HG03521 (cell line): ENCODE data around the gene AMIGO2.
"Not testable (repeated sequence)": the region's sequence is repeated elsewhere in the genome, so short reads cannot be mapped to it uniquely, and the experiment has no call there.

Source experiments
- ATAC-seq: cut with Tn5 transposase; IDR thresholded peaks from one replicate; pipeline ENCODE4 v1.9.1; 2021; ENCODE audit warnings: mild to moderate bottlenecking, moderate library complexity; ENCODE audit not compliant: unreplicated experiment

AMIGO2 gene

DNA sequence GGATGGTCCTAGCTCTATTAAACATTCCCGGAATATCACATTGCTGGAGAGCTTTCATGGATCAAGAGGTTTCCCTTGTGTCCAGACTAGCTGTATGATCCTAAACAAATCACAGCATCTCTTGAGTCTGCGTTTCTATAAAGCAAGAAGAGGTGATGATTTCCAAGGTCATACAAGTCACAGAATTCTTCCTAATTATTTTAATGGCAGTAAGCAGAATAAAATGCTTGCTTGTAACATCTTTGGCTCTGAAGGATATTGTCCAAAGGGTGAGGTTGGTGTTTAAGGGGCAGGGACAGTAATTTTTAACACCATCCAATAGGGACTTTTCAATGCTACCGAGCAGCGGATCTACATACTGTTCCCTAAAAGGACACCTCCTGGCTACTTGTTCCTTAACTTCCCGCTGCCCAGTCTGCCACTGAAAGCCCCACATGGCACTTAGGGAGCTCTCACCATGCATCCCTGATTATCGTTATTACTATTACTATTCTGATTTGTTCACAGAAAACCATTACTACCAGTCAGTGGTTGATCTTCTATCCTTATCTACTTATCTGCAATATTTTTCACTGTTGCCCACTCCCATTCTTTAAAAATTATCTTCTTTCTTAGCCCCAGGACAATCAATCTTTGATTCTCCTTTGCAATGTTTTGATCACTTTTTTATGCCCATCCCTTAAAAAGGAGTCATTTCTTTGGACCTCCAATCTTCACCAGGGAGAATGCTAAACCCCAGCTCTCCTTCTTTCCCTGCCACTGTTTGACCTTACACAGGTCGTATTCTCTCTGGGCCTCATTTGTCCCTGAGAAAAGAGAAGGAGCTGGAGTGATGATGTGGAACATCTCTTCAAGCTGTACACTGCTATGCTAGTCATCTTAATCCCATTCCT, 4.3 kb downstream of the AMIGO2 start:
- no peak for ATAC-seq

DNA sequence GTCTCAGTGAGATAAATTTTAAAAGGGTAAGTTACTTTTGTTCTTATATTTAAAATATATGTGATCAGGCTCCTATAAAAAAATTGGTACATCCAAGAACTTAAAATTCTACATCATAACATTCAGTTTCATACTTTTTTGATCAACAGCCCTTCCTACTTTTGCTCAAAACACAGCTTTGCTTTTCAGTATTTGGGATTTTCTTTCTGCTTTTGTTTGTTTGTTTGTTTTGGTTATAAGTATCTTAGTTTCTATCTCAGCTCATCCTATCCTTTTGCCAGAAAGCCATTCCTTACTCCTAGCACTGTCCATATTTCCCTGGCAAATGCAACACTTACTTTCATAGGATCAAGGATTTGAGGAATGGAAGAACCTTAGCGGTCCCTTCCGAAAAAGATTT, 5.0 kb downstream of the AMIGO2 start:
- ATAC-seq = no peak

DNA sequence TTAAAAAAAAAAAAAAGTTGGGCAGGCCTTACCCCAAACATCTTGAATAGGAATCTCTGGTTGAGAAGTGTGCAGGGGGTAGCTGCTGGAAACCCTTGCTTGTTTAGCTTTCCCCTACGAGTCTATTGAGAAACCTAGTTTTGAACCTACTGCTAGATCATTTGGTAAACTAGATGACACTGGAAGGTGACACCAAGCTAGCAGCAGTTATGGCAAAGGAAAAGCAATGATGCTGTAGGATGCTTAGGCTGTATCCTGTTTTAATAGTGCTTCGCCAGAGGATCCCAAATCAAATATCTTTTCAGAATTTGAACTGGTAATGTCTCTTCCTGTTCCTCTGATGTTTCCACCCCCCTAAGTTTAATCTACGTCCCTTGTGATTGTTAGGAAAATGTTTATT, 5.8 kb downstream of the AMIGO2 start:
- no peak for ATAC-seq

DNA sequence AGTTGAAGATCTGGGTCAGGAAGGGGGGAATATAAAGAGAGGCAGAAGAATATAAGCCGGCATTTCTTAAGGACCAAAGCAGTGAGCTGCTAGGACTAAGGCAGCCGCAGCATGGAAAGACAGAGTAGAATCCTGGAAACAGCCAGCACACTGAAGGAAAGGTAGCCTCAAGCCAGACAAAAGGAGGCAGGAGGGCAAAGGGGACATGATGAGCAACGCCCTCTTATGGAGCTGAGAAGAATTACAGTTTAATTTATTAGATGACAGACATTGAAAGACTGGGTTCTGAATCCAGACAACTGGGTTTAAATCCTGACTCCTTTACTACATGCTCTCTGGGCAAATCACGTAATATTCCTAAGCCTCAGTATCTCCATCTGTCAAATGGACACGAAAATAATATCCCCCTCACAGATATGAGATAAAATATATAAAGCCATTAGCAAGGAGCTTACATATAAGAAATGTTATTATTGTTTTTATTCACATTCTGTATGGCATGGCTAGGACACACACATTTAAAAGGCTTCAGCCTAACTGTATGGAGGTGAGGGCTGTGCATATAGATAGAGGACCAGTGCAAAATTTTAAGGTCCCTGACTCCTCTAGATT, 8.4 kb downstream of the AMIGO2 start:
- ATAC-seq = no peak

DNA sequence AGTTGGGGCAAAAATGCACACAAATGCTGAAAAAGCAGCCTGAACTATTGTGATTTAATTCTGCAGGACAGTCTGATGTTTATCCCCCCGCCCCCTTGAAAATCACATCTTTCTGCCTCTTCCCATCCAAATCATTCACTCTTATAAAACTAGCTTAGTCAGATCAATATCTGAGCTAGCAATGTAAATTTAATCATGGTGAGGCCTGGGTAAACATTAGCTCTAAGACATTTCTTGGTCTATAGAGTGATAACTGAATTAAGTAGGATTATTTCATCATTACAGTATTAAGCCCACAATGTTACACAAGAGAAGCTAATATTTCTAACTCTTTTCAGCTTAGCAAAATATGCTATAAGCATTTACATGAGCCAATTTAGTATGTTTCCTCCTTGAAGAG, 9.4 kb downstream of the AMIGO2 start:
- no peak for ATAC-seq

DNA sequence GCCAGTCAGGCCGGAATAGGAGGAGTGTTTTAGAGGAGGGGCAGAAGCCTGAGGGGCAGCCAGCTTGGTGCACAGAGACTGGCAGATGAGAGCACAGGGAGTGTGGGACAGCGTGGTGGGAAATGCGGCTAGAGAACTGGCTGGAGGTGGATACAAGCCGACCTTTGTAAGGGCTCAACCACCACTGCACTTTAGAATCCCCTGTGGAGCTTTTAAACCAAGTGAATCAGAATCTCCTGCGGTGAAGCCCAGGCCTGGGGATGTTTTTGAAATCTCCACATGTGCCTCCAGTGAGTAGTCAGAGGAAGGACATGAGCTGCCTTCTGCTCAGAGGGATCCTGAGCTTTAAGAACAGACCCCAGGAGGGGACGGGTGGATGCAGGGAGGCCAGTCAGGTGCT, 11.2 kb downstream of the AMIGO2 start:
- no peak for ATAC-seq

DNA sequence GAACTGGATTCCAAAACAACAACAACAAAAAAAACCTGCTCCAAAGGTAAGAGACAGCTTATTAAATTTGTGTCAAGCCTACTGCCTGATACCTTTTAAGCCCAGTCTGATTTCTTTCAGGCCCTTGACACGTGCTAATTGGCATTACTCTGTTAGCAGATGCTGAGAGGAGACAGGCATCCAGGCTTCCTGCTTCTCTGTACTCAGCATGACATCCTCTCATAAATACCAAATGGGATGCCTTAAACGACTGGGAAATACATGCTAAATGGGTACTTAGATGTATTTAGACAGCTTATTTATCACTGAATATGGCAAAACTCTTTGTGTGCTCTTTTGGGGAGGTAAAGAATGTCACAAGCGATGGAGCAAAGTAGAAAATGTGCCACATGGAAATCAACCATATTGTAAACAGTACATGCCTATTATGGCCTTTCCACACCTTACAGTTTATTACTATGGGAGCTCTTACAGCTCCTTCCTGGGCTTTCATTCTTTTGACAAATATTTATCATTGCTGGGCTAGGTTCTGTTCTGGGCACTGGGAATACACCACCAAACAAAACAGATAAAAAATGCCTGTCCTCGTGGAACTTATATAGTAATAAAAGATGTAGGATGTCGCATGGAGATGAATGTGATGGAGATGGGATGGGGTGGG, 11.9 kb downstream of the AMIGO2 start:
- ATAC-seq = no peak

DNA sequence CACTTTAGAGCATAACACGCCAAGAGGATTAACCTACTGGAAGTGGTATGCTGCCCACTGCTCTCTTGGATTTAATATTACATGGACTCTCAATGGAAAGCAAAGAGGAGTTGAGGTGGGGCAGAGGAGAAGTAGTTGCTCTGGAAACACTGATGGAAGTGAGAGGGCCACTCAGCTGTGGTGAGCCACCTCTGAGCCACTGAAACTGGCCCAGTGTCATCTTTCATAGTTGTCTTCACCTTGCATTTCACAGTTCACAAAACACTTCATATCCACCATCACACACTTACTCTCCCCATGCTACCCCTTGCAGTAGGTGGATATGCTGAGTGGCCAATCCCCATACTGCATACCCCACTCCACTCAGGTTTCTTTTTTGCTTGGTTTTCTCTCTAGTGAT, 12.6 kb downstream of the AMIGO2 start:
- ATAC-seq = no peak

DNA sequence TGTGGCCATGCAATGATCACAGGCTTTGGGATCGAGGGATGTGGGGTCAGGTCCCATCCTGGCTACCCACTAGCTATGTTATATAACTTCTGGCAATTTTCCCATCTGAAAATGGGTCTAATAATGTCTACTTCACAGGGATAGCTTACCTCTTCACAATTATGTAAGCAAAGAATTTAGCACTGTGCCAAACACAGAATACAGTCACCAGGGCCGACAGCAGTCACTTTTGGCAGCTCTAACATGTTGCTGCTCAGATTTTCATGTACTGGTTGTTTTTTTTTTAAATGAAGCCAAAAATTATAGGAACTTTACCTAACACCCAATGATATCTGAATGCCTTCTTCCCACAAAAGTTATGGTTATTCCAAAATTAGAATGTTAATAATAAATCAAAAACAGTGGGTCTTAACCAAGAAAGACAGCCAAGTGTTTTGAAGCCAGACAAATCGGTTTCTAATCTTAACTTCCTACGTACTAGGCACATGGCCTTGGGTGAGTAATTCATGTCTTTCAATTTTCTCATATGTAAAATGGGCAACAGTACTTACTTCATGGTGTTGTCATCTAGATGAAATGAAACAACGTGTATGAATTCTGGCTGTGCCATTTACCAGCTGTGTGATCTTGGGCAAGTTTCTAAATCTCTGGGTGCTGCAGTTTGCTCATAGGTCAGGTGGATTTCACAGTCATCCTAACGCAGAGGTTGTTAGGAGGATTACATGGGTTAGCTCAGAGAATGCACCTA, 13.3 kb downstream of the AMIGO2 start:
- ATAC-seq = no peak

DNA sequence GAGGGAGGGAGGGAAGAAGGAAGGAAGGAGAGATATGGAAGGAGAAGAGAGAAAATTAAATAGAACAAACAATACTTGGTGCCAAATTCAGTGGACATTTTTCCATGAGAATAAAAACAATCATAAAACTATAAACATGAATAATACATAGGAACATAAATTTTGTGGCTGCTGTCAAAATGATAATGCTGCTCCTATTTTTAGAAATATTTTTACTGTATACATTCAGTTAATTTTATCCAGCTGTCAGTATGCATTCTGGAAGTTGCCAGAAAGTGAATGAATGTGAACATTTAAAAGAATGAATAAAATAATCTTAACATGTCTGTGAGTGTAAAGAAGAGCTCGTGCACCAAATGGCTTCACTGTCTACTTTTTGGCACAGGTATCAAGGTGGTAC, 14.2 kb downstream of the AMIGO2 start:
- no peak for ATAC-seq

DNA sequence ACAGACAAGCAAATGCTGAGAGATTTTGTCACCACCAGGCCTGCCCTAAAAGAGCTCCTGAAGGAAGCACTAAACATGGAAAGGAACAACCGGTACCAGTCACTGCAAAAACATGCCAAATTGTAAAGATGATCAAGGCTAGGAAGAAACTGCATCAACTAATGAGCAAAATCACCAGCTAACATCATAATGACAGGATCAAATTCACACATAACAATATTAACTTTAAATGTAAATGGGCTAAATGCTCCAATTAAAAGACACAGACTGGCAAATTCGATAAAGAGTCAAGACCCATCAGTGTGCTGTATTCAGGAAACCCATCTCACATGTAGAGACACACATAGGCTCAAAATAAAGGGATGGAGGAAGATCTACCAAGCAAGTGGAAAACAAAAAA, 21.1 kb downstream of the AMIGO2 start:
- ATAC-seq = not testable (repeated sequence)

DNA sequence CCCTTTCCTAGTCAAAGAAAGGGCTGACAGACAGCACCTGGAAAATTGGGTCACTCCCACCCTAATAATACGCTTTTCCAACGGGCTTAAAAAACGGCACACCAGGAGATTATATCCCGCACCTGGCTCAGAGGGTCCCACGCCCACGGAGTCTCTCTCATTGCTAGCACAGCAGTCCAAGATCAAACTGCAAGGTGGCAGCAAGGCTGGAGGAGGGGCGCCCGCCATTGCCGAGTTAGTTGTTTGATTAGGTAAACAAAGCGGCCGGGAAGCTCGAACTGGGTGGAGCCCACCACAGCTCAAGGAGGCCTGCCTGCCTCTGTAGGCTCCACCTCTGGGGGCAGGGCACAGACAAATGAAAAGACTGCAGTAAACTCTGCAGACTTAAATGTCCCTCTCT, 22.8 kb downstream of the AMIGO2 start:
- not testable (repeated sequence) for ATAC-seq

DNA sequence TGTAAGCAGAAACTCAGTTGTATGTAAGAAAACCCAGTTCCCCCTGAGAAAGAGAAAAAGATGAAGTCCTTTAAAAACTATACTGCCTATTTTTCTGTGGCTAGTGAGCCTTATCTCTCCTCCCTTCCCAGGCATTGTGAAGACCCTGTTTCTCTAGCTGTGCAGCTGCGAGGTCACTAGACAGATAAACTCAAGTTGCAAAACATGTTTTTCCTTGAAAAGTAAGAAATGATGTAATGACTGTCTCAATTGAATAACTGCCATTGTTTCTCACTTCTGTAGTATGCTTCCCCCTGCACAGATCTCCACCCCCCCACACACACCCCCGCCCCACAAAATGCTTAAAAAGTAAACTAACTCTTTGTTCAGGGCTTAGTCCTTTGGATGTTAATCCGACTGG, 23.9 kb downstream of the AMIGO2 start:
- ATAC-seq = not testable (repeated sequence)

DNA sequence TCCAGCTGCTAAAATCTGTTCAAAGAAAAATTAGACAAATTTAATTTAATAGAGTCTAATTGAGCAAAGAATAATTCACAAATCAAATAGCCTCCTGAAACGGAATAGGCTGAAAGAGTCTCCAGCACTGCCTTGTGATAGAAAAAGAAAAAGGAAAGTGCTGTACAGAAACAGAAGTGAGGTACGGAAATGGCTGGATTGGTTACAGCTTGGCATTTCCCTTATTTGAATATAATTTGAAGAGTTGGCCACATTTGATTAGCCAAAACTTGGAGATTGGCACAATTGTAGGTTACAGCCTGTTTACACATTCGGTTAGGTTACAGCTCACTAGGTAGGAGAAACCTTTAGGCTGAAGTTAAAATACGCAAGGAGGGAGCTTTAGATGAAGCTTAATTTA, 25.1 kb downstream of the AMIGO2 start:
- ATAC-seq = no peak

DNA sequence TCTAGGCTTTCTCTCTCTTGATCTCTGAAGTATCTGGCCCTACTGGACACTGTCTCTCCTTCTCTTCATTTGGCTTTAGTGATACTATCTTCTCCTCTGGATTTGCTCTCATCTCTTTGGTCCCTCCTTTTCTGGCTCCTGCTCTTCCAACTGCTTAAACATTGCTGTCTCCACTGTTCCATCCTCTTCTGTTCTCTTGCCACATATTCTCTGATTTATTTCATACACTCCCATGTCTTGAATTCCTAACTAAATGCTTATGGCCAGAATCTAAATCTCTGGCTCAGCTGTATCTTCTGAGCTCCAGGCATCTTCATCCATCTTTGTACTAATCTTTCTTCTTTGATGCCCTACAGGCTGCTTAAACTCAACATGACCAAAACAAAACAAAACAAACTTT, 25.8 kb downstream of the AMIGO2 start:
- no peak for ATAC-seq

DNA sequence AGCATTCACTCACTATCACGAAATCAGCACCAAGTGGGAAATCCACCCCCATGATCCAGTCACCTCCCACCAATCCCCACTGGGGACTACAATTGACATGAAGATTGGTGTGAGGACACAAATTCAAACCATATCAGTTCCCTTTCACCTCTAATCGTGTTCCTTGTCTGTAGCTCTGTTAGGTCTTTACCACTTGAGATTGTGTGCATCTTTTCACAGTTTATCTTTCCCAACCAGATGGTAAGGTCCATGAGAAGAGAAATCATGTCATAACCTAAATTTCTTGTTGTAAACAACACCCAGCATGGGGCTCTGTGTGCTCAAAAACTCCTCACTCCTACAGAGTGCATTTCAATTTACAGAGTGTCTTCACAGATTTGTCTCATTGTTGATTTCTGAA, 27.5 kb downstream of the AMIGO2 start:
- ATAC-seq = no peak

DNA sequence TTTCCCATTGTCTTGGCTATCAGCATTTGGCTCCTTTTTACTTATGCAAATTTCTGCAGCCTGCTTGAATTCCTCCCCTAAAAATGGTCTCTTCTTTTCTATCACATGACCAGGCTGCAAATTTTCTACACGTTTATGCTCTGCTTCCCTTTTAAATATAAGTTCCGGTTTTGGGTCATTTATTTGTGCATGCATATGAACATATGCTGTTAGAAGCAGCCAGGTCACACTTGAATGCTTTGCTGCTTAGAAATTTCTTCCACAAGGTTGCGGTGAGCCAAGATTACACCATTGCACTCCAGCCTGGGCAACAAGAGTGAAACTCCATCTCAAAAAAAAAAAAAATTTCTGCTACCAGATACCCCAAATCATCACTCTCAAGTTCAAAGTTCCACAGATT, 28.5 kb downstream of the AMIGO2 start:
- ATAC-seq = not testable (repeated sequence)

DNA sequence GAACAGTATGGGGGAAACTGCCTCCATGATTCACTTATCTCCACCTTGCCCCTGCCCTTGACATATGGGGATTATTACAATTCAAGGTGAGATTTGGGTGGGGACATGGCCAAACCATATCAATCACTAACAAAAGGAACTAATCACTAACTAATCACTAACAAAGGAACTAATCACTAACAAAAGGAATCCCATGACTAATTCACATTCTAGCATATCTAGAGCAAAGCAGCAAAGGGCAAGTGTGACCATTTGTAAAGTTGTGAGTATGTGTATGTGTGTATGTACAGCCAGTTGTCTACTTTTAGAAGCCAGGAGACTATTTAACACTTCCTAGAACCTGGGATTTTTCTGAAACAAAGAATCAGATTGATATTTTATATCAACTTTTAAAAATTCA, 31.2 kb downstream of the AMIGO2 start:
- no peak for ATAC-seq

DNA sequence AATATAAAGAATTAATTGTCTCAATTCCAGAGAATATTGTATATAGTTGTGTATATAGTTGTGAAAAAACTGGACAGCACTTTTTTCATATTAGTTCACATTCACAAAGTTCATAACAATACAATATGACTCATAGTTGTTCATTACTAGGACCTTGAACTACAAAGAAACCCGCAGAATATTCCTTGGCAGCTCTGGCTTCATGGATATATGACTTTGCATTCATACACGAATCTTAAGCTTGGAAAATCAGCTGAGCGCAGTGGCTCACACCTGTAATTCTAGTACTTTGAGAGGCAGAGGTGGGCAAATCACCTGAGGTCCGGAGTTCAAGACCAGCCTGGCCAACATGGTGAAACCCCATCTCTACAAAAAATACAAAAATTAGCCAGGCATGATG, 38.4 kb downstream of the AMIGO2 start:
- no peak for ATAC-seq

DNA sequence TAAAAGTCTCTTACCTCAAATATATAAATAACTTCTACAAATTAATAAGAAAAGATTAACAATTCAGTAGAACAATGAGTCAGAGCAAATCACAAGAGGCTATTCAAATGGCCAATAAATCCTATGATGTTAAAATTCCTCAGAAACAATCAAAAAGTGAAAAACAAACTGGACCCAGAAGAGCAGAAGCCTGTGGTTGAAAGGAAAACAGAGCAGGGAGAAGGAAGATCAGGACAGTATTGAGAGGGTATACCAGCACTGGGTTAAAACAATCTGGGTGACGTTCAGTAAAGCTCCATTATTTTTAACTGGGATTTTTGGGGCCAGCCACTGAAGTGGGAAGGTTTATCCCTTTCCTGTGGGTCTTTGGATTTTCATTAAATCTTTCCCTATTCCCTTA, 40.0 kb downstream of the AMIGO2 start:
- no peak for ATAC-seq

DNA sequence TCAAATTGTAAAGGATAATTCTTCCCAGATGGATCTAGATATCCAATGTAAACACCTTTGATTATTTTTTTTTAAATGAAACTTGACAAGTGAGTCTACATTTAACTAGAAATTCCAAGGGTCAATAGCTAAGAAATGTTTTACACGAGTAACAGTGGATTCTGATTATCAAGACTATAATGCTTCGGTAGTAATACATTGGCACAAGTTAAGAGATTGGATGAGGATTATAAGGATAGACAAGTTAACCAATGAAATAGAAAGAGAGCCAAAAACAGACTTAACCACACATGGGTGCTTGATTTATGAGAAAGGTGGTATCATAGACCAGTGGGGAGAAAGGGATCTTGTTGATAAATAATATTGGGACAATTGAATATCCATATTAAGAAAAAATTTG, 40.7 kb downstream of the AMIGO2 start:
- no peak for ATAC-seq
